Colonic mucosa (tissue), 4 donors: Measurements from ENCODE around the gene MATN4. TPM values are rescaled to one million over a fixed set of nuclear protein-coding genes. Genes with fewer than 3 reads are reported as not detected.

Source experiments
- DNase-seq: peaks from one replicate; pipeline ENCODE4 v3.0.0-alpha.2; 2020
- H3K27ac ChIP-seq: fragments of 200-600 bp; one replicate; pipeline ENCODE4 v1.8.0; 2021
- H3K27me3 ChIP-seq: fragments of 200-600 bp; one replicate; pipeline ENCODE4 v1.8.0; 2021
- H3K36me3 ChIP-seq: fragments of 200-600 bp; one replicate; pipeline ENCODE4 v1.8.0; 2021
- H3K4me1 ChIP-seq: fragments of 200-600 bp; one replicate; pipeline ENCODE4 v1.8.0; 2021; ENCODE audit warnings: mild to moderate bottlenecking
- H3K4me3 ChIP-seq: fragments of 200-600 bp; one replicate; pipeline ENCODE4 v1.8.0; 2021
- H3K9ac ChIP-seq, 2 donors: one replicate each; pipeline ENCODE4 v1.7.0; 2013; ENCODE audit warnings: control low read depth in 2 of 2, low read depth in 2 of 2, low read length in 2 of 2
- H3K9me3 ChIP-seq: fragments of 200-600 bp; one replicate; pipeline ENCODE4 v1.8.0; 2021
- intact Hi-C: fragments of 100-400 bp; cut with DNase I; formaldehyde crosslinking; loops from one replicate; pipeline ENCODE4 v1.14.1; 2022
- total RNA-seq, 2 donors: library from RNA; stranded (reverse); fragmentation: NEBNext Ultra II Directional in 1 of 2; extraction: Animal tissue kit (Norgen Biotek cat#: 25700) in 1 of 2; gene quantifications; one replicate each; pipeline ENCODE4 v1.2.1, GENCODE V29; 2021
- TF ChIP-seq, protein P1 (sequence below): fragments of 200-600 bp; IDR thresholded peaks from one replicate; pipeline ENCODE4 v1.8.0; 2022; ENCODE audit warnings: antibody characterized with exemption, mild to moderate bottlenecking
- donor health status: healthy.
- donor health status: DM: no; HTN: no; CAD: no.
- donor health status: DM: no; HTN: no; CAD: no.

MATN4 gene
- total RNA-seq, 2 donors from 2014 or later = 0.47 TPM; not detected in 1

DNA sequence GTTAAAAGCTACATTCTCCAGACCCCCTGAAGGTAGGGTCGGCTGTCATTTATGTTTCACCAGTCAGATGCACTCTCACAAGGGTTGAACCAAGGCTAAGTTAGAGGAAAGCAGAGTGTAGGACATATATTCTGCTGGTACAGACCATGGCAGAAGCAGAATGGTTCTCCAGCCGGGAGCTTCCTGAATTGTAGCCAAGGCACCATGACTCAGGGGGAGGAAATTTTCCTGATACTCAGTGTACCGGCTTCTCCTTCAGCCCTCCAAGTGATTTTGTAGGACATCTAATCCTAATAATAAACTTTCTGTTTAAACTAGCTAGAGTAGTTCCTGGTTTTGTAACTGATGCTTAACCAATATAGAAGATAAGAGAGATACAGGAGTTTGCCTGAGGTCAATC lies 39.6 kb downstream of the MATN4 start:
- H3K9me3 ChIP-seq = no peaks in the 10 kb centered on the region
- no peaks in the 10 kb centered on the region for H3K36me3 ChIP-seq
- DNase-seq = no peak
- no peaks in the 10 kb centered on the region for H3K27me3 ChIP-seq
- intact Hi-C loops = no loop called here
- H3K4me1 ChIP-seq = no peaks in the 10 kb centered on the region
- H3K9ac ChIP-seq = no peak overlapping the region
- no peak overlapping the region for H3K27ac ChIP-seq
- TF ChIP-seq, protein P1, sequence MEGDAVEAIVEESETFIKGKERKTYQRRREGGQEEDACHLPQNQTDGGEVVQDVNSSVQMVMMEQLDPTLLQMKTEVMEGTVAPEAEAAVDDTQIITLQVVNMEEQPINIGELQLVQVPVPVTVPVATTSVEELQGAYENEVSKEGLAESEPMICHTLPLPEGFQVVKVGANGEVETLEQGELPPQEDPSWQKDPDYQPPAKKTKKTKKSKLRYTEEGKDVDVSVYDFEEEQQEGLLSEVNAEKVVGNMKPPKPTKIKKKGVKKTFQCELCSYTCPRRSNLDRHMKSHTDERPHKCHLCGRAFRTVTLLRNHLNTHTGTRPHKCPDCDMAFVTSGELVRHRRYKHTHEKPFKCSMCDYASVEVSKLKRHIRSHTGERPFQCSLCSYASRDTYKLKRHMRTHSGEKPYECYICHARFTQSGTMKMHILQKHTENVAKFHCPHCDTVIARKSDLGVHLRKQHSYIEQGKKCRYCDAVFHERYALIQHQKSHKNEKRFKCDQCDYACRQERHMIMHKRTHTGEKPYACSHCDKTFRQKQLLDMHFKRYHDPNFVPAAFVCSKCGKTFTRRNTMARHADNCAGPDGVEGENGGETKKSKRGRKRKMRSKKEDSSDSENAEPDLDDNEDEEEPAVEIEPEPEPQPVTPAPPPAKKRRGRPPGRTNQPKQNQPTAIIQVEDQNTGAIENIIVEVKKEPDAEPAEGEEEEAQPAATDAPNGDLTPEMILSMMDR = no peak
- H3K4me3 ChIP-seq = no peak overlapping the region

GRCh38 chr20:45266977-45267376 lies 41.1 kb downstream of the MATN4 start:
- no peak overlapping the region for H3K9ac ChIP-seq
- no peaks in the 10 kb centered on the region for H3K36me3 ChIP-seq
- TF ChIP-seq, protein P1 = no peak
- DNase-seq = no peak
- H3K4me3 ChIP-seq = no peak overlapping the region
- H3K27me3 ChIP-seq = no peaks in the 10 kb centered on the region
- H3K27ac ChIP-seq = no peak overlapping the region
- H3K4me1 ChIP-seq = no peaks in the 10 kb centered on the region
- intact Hi-C loops = no loop called here
- H3K9me3 ChIP-seq = no peaks in the 10 kb centered on the region

GRCh38 chr20:45263556-45264266 lies 44.4 kb downstream of the MATN4 start:
- no peak for DNase-seq
- no peak overlapping the region for H3K9ac ChIP-seq
- intact Hi-C loops = no loop called here
- H3K9me3 ChIP-seq = no peaks in the 10 kb centered on the region
- no peaks in the 10 kb centered on the region for H3K4me1 ChIP-seq
- H3K27me3 ChIP-seq = no peaks in the 10 kb centered on the region
- no peaks in the 10 kb centered on the region for H3K36me3 ChIP-seq
- TF ChIP-seq, protein P1 = no peak
- H3K4me3 ChIP-seq = no peak overlapping the region
- no peak overlapping the region for H3K27ac ChIP-seq

DNA sequence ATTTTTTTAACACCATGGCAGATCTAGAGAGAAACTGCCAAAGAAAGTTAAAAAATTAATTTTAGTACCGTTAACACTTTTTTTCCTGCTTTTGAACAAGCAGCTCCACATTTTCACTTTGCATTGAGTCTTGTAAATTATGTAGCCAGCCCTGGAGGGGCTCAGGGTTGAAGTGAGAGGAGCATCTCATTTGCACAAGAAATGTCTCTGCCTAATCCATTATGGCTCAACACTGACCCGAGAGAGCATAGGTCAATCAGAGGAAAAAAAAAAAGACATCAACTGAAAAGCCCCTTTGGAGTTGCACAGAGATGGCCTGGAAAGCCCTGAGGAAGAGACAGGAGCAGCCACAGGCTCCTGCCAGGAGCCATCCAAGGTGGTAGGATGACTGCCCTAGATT lies 49.4 kb downstream of the MATN4 start:
- Histone ChIP-seq H3K36me3 (no peaks in the 10 kb centered on the region), H3K4me3 (no peak overlapping the region), H3K4me1 (peaks cover 6% of the 10 kb centered on the region), H3K27me3 (no peaks in the 10 kb centered on the region), H3K9ac (no peak overlapping the region), H3K9me3 (no peaks in the 10 kb centered on the region), H3K27ac (no peak overlapping the region)
- intact Hi-C loops = no loop called here
- DNase-seq = no peak
- TF ChIP-seq, protein P1 = no peak

DNA sequence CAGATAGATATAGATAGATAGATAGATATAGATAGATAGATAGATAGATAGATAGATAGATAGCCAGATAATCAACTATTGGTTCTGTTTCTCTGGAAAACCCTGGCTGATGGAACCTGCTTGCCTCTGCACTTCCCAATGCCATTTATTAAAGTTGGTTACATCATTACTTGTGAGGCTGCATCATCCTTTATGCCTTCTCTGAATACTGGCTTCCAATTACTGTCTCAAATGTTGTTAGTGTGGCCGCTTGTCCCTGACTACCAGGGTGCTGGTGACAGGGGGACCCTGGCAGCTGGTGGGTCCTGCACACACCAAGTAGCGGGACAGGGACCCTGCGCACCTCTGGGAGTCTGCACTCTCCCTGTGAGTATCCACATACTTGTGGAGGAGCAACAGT lies 49.8 kb downstream of the MATN4 start:
- Histone ChIP-seq H3K4me1 (peaks cover 6% of the 10 kb centered on the region), H3K27ac (no peak overlapping the region), H3K9me3 (no peaks in the 10 kb centered on the region), H3K36me3 (no peaks in the 10 kb centered on the region), H3K27me3 (no peaks in the 10 kb centered on the region), H3K4me3 (no peak overlapping the region), H3K9ac (no peak overlapping the region)
- no peak for DNase-seq
- TF ChIP-seq, protein P1 = no peak
- intact Hi-C loops = no loop called here
